Gastroesophageal sphincter (tissue), 3 donors: ENCODE data around the gene DAGLB.

Experiments
- CTCF ChIP-seq, 4 experiments: fragments of 200-600 bp in 2 of 4; fragments of 450-650 bp in 2 of 4; sonication (generic) in 1 of 4; IDR thresholded peaks; one replicate each; pipeline ENCODE4 v1.5.1; 2017 to 2019; ENCODE audit warnings: antibody characterized with exemption in 4 of 4, mild to moderate bottlenecking in 2 of 4, moderate library complexity in 2 of 4
- EP300 ChIP-seq: sonication (generic); formaldehyde crosslinking; IDR thresholded peaks from one replicate; pipeline ENCODE4 v1.6.1; 2017; ENCODE audit warnings: antibody characterized with exemption, mild to moderate bottlenecking

- no peak for TF ChIP-seq EP300
- no peak for TF ChIP-seq CTCF (IDR thresholded peaks at IDR 0.05)
These were observed 28.4 kb downstream of the DAGLB start for GRCh38 chr7:6419310-6419773.
